ENCODE data around the gene USP5. TPM values are rescaled to one million over a fixed set of nuclear protein-coding genes. Genes with fewer than 3 reads are reported as not detected.

USP5 gene
- polyA plus RNA-seq, 2 of the 4 experiments (the other 2 are of a cell fraction): 58.6 to 78.2 TPM

DNA sequence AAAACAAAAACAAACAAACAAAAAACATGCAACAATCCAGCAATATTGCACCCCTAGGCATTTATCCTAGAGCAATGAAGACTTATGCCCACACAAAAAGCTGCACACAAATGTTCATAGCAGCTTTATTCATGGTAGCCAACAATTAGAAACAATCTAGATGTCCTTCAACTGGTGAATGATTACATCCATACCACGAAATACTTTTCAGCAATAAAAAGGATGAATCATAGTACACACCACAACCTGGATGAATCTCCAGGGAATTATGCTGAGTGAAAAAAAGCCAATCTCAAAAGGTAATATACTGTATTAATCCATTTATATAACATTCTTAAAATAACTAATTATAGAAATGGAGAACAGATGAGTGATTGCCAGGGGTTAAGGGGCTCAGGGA, 44.8 kb upstream of the USP5 start:
- CTCF ChIA-PET: interaction anchor here (0.7 to 10.9 kb wide), 4 partner anchors 18 to 54 kb away, joined by 4 to 129 read pairs (median 12); partner anchors contain the start of genes CDCA3, GPR162, MLF2 and P3H3
- 0% methylated on average over 1 of the region's 1 CpG for WGBS (ENCODE audit: missing lambda C conversion rate)
- POLR2A ChIA-PET: no interaction called here
- 0 out of 6 replicates have a peak, but pooled peaks of 1 of the 2 experiments have one; percentile 31 for ATAC-seq
- no peak overlapping the region for H3K4me3 ChIP-seq
- no peak overlapping the region for H3K27ac ChIP-seq
- H3K4me1 ChIP-seq: peaks cover 6% of the 10 kb centered on the region; the same call in 1 of the 3 replicates
- H3K4me2 ChIP-seq: no peak overlapping the region
- no peak for FAIRE-seq
- H3K9me3 ChIP-seq: no peaks in the 10 kb centered on the region
- TF ChIP-seq FOXS1 (CRISPR knock-in tag; IDR thresholded peaks at IDR 0.05) (no peak), FOSL2 (IDR thresholded peaks at IDR 0.05) (no peak), FOSL2 (CRISPR knock-in tag; IDR thresholded peaks at IDR 0.05) (peak; percentile 50; the same call in 1 of the 2 replicates), CEBPB (IDR thresholded peaks at IDR 0.05) (no peak), BHLHE40 (IDR thresholded peaks at IDR 0.05; ENCODE audit: low read depth, low read length) (no peak)
- no peak for DNase-seq (ENCODE audit: low read depth in 1 of 2, low spot score in 1 of 2)

- CTCF ChIA-PET: interaction anchor here (0.6 to 10.9 kb wide), 4 partner anchors 9 to 56 kb away, joined by 3 to 129 read pairs (median 14); partner anchors contain the start of genes GPR162, MLF2 and P3H3
- 78% methylated on average over 10 of the region's 10 CpGs for WGBS (ENCODE audit: missing lambda C conversion rate)
- POLR2A ChIA-PET: no interaction called here
- no peak overlapping the region for H3K4me2 ChIP-seq
- ATAC-seq: no peak
- FAIRE-seq: no peak
- H3K9me3 ChIP-seq: no peaks in the 10 kb centered on the region
- no peak for TF ChIP-seq POLR2AphosphoS2 (conservative IDR thresholded peaks at IDR 0.05; ENCODE audit: low read length)
- no peak for TF ChIP-seq ZFP36 (IDR thresholded peaks at IDR 0.05; ENCODE audit: borderline replicate concordance, partially characterized antibody)
- TF ChIP-seq CHD2 (IDR thresholded peaks at IDR 0.05; ENCODE audit: low read length, partially characterized antibody): no peak
- TF ChIP-seq NFE2L2 (conservative IDR thresholded peaks at IDR 0.05; ENCODE audit: low read length): no peak
- no peak for TF ChIP-seq HEYL (CRISPR knock-in tag; IDR thresholded peaks at IDR 0.05)
- no peak for TF ChIP-seq EHMT2 (IDR thresholded peaks at IDR 0.05; ENCODE audit: low read depth)
- TF ChIP-seq, protein P1, sequence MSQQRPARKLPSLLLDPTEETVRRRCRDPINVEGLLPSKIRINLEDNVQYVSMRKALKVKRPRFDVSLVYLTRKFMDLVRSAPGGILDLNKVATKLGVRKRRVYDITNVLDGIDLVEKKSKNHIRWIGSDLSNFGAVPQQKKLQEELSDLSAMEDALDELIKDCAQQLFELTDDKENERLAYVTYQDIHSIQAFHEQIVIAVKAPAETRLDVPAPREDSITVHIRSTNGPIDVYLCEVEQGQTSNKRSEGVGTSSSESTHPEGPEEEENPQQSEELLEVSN (IDR thresholded peaks at IDR 0.05; ENCODE audit: borderline replicate concordance, low read depth): no peak
- no peak for TF ChIP-seq PBX3 (IDR thresholded peaks at IDR 0.05)
- no peak for TF ChIP-seq ESRRA (IDR thresholded peaks at IDR 0.05; ENCODE audit: borderline replicate concordance, low read length)
- TF ChIP-seq CHD4 (IDR thresholded peaks at IDR 0.05; ENCODE audit: borderline replicate concordance): no peak
- TF ChIP-seq BHLHE40 (IDR thresholded peaks at IDR 0.05; ENCODE audit: low read depth, low read length): no peak
- TF ChIP-seq MAX (IDR thresholded peaks at IDR 0.05): no peak
- TF ChIP-seq ZSCAN20 (CRISPR knock-in tag; IDR thresholded peaks at IDR 0.05): no peak
- TF ChIP-seq USF2 (IDR thresholded peaks at IDR 0.05): no peak
- no peak for TF ChIP-seq SMC3 (IDR thresholded peaks at IDR 0.05)
- TF ChIP-seq ZNF302 (CRISPR knock-in tag; IDR thresholded peaks at IDR 0.05): no peak
- H3K4me3 ChIP-seq: no peak overlapping the region
- peaks cover 6% of the 10 kb centered on the region; the same call in 1 of the 3 replicates for H3K4me1 ChIP-seq
- H3K27ac ChIP-seq: no peak overlapping the region
- DNase-seq (ENCODE audit: low read depth in 1 of 2, low spot score in 1 of 2): no peak
These were observed 42.9 kb upstream of the USP5 start for GRCh38 chr12:6809056-6809455.

- Histone ChIP-seq H3K27ac (no peak overlapping the region), H3K4me1 (peaks cover 6% of the 10 kb centered on the region; the same call in 1 of the 3 replicates), H3K9me3 (no peaks in the 10 kb centered on the region), H3K4me3 (no peak overlapping the region), H3K4me2 (no peak overlapping the region)
- ATAC-seq (peak in 1 of 2 experiments; percentile 43; a peak in 3 of 6 replicates), FAIRE-seq (no peak), DNase-seq (ENCODE audit: low read depth in 1 of 2, low spot score in 1 of 2) (no peak)
- ChIA-PET CTCF (interaction anchor here (0.7 to 10.9 kb wide), 6 partner anchors 14 to 59 kb away, joined by 4 to 129 read pairs (median 5); partner anchors contain the start of genes GPR162, MLF2 and P3H3), POLR2A (no interaction called here)
- 92% methylated on average over 1 of the region's 1 CpG for WGBS (ENCODE audit: missing lambda C conversion rate)
- TF ChIP-seq HDAC2 (IDR thresholded peaks at IDR 0.05): no peak
- no peak for TF ChIP-seq PBX3 (IDR thresholded peaks at IDR 0.05)
- TF ChIP-seq MYC (IDR thresholded peaks at IDR 0.05; ENCODE audit: borderline replicate concordance, low read length): no peak
- TF ChIP-seq JUNB (IDR thresholded peaks at IDR 0.05): no peak
- TF ChIP-seq HOXB5 (CRISPR knock-in tag; IDR thresholded peaks at IDR 0.05): no peak
- no peak for TF ChIP-seq SREBF2 (IDR thresholded peaks at IDR 0.05)
- no peak for TF ChIP-seq HES2 (IDR thresholded peaks at IDR 0.05)
- no peak for TF ChIP-seq FOXS1 (CRISPR knock-in tag; IDR thresholded peaks at IDR 0.05)
- TF ChIP-seq CBX8 (IDR thresholded peaks at IDR 0.05): no peak
- TF ChIP-seq ESRRA (IDR thresholded peaks at IDR 0.05; ENCODE audit: borderline replicate concordance, low read length): no peak
- TF ChIP-seq BCL3 (IDR thresholded peaks at IDR 0.05): no peak
- TF ChIP-seq CHD4 (IDR thresholded peaks at IDR 0.05; ENCODE audit: borderline replicate concordance): no peak
- TF ChIP-seq USF2 (IDR thresholded peaks at IDR 0.05): no peak
- no peak for TF ChIP-seq KDM1A (IDR thresholded peaks at IDR 0.05; ENCODE audit: low read depth)
These were observed 41.2 kb upstream of the USP5 start for GRCh38 chr12:6810758-6811157.

Data from A549 (cell line).